Activated CD8-positive, alpha-beta memory T cell treated with anti-CD3 and anti-CD28 coated beads, Interleukin-2, amount 50 U/mL, for 48 hours (primary cell): Measurements from ENCODE around the gene MKNK1.

Source experiments
- DNase-seq: peaks from one replicate; pipeline ENCODE4 v3.0.0-alpha.2; 2020

Gene MKNK1

DNA sequence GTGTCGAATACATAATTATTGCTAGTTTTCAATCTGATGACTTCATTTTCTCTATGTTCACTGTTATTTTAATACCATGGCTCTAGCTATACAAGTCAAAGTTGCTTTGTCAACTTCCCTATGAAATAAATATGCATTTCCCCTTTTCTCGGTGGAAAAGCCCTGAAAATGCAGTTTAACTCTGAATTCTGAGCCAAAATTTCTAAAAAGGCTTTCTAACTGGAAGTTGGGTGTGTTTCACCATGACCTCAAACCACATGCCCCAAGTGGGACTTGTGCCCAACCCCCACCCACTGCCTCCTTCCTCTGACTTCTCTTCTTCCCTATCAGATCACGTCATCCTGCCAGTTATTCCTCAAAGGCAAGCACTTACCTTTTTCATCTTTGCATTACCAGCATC lies 8.9 kb downstream of the MKNK1 start:
- DNase-seq, result no peak

- DNase-seq, result no peak
These were observed 10.0 kb downstream of the MKNK1 start for GRCh38 chr1:46594063-46594462.

GRCh38 chr1:46592823-46593222 lies 11.2 kb downstream of the MKNK1 start:
- no peak for DNase-seq

DNA sequence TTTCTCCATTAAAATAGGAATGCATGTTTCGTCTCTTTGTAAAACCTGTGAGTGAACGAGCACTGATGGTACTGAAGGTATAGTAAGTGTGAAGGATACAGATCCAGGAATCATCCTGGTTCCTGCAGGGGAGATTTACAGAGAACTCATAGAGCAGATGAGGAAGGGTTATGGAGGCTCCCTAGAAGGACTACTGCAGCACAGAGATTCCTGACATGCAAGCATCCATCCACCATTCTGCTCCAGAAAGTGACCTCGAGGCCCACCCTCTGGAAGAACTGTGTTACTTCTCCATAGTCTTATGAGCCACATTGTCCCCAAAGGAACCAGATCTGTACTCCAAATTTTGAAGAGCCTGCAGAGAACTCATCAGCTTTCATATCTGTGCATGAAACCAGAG lies 14.5 kb downstream of the MKNK1 start:
- DNase-seq, result no peak

DNA sequence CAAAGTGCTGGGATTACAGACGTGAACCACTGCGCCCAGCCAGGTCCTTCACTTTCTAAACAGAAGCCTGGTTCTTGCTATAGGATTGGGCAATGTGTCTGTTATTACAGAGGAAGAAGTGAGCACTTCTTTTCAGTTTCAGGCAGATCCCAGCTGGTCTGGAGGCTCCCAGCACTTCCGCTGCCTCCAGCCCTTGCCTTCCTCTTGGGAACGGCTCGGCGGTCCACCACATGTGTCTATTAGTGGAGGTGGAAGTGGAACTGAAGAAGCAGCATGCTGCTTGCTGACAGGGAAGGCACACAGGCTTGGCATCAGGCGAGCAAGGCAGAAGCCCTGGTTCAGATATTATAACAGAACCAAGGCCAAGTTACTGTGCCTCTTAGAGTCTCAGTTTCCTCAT lies 17.0 kb downstream of the MKNK1 start:
- no peak for DNase-seq

DNA sequence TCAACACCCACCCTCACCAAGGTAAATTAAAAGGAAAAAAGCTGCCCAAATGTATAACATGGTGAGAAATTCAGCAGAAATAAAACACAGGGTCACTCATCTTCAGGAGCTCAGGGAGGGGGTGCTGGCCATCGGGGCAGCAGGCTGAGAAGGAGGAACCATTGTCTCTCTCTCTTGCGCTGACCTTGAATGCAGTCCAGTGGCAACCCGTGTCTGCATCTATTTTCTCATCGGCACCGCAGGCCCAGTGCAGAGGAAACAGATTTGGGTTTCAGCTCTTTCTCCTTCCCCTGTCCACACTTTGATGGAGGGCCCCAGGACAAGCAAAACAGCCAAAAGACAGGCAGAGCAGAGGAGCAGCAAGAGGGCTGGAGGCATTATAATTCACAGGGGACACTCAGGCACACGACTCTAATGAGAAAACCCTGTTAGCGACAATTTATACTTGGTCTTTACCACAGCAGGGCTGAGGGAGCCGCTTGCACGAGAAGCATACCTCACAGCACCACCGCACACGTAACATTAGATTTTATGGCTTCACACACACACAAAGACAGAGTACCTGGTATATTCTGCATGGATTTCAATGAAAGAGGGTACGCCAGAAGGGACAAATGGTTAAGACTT lies 18.6 kb downstream of the MKNK1 start:
- DNase-seq, result no peak

- DNase-seq, result no peak
These were observed 20.6 kb downstream of the MKNK1 start for GRCh38 chr1:46583494-46583893.

- DNase-seq, result no peak
These were observed 21.1 kb downstream of the MKNK1 start for GRCh38 chr1:46582972-46583371.

- no peak for DNase-seq
These were observed 22.2 kb downstream of the MKNK1 start for GRCh38 chr1:46581681-46582455.

DNA sequence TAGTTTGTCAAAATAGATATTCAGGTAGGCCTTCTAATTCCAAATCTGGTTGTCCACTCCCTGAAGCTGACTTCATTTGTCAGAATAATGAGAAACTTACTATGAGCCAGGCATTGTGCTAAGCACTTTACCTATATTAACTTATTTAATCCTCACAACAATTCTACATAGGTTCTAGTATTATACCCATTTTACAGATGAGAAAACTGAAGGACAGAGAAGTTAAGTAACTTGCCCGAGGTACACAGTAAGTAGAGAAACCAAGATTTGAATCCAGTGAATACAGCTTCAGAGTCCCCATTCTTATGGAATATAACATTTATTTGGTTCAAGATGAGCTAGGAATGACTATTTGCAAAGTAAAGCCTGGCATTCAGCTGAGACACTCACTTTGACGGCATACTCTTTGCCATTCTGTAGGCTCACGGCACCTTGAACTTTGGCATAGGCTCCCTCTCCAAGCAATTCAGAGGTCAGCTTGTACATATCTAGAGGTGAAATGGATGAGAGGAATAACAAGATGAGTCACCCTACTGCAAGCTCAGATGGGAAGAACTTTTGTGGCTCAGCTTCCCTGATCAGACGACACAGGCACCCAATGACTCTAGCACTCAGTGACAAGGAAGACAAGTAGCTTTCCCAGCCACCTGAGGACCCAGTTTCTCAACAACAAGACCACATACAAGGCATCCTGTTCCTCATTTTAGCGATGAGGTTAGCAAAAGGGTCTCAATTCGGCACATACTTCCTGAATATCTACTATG lies 23.7 kb downstream of the MKNK1 start:
- DNase-seq, result no peak

DNA sequence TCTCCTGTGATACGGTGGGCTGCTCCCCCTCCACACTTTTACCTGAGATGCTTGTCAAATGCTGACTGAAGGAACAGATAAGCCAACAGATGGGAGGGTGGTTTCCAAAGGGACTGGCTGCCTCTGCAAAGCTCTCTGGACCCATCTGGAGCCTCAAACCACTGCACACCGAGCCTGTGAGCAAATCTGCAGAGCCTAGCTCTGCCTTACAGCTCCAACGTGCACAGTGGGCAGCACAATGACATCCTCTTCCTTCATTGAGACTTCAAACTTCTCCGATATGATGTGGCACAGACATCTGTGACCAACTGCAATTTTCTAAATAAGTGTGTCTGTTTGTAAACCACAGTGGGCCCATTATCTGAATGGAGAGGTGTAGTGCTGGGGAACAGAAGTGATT lies 26.4 kb downstream of the MKNK1 start:
- no peak for DNase-seq

DNA sequence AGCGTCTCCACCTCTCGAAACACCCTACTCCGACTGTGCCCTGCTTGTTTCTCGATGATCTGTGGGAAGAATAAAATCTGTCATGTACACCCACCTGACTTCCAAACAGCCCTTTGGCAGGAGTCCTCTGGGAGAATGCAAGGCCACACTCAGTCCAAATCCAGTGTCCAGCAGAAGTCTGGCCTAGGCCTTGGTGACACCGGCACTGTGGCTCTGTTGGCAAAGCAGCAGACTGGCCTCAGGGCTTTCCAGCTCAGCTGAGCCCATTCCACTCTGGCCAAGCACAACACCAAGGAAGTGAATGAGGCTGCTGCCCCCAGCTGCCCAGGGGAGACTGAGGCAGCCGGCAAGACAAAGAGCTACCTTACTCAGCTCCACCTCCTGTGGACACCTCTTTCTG lies 27.5 kb downstream of the MKNK1 start:
- DNase-seq, result no peak

GRCh38 chr1:46575778-46576177 lies 28.3 kb downstream of the MKNK1 start:
- DNase-seq, result no peak

GRCh38 chr1:46575300-46575699 lies 28.8 kb downstream of the MKNK1 start:
- no peak for DNase-seq

GRCh38 chr1:46571691-46572225 lies 32.3 kb downstream of the MKNK1 start:
- DNase-seq, result no peak

DNA sequence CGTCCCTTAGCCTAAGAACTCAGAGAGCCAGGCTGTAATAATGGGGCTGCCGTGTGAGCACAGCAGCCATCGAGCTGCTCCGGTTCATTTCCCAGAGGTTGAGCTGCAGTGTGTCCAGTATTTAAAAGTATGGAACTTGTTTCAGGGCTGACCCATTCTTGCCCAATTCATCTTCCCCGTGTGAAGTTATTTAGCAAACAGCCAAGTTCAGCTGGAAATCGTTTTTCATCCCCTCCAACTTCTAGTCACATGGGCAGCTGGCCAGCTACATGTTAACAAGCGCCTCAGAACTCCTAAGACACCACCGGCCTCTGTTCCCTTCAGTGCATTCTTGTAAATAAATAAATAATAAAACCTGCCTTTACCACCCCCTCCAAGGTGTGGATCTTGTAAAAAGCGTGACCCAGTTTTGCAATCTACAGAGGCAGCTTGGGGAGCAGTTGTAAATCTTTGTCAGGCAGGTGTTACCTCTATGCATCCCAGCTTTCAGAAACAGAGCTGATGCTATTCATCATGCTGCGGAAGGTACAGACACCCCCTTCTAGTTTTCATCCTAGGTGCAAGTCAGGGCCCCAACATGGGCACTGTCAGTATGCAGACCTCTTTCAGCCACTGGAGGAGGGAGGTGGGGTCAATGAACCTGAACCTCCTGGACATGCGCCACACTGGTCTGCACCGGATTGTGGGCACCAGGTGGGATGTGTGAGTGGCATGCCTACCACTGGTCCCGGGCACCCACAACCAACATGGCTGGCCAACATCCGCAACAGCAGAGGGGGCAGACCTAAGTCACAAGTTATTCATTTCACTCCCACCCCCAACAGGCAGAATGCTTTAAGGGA lies 34.0 kb downstream of the MKNK1 start:
- no peak for DNase-seq

DNA sequence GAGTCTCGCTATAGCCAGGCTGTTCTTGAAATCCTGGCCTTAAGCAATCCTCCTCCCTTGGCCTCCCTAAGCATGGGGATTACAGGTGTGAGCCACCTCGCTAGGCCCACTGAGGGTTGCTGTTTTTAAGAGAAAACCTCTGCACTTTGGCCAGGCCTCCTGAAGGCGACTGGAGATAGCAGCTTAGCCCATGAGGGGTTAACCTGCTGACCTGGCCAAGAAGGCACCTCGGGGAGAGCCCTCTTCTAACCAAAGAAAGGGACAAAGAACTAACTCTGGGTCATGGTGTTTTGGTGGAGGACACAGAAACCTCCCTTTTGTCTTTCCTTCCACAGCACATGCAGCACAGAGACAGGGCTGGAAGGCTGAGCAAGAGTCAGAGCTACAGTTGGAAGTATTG lies 35.0 kb downstream of the MKNK1 start:
- no peak for DNase-seq

DNA sequence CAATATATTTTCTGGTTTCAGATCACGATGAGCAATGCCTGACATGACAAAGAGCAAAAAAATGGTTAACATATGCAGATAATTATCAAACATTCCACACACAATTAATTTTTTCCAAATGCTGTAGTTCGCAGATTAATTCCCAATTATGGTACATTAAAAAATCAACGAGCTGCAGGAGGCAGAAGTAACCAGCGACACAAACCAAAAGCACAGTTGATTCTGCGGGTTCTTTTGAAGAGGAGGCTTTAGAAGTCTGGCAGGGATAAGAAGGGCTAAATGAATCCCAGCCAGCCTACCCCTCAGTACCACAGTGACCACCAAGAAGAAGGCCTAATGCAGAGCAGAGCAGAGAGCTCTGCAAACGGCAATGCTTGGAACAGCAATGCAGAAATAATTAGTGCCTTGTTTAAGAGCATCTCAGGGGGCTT lies 35.6 kb downstream of the MKNK1 start:
- DNase-seq, result no peak

DNA sequence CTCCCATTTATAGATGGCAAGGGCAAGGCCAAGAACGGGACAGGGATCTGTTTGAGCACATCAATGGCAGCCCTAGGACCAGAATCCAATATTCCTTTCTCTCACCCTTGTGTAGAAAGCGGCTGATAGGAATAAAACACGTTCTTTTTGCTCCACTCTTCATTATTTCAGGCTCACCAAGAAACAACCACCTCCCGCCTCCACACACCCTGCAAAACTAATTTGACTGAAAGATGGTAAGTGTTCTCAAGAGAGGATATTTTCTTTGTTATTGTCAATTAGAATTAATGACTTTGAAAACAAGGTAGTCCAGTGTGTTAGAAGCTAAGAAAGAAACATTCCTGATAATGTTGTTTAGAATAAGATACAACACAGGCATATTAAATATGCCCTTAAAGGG lies 40.7 kb downstream of the MKNK1 start:
- no peak for DNase-seq

- DNase-seq, result no peak
These were observed 41.6 kb downstream of the MKNK1 start for GRCh38 chr1:46562498-46562897.

DNA sequence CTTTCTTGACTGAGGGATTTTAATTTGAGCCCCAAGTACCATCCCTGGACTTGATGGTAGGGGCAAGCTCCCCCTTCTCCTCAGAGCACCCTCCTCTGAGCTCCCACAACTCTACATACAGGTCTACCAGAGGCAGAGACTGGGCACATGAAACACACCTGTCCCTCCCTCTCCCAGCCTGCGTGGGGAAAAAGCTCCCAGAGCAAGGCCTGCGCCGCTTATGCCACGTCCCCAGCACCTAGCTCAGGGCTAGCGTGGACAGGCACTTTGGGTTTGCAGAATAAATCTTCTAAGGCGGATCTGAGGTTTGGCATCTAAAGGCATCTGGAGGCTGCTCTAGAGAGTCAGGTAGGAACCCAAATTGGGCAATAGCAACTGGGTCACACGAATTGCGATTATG lies 45.1 kb downstream of the MKNK1 start:
- DNase-seq, result no peak

DNA sequence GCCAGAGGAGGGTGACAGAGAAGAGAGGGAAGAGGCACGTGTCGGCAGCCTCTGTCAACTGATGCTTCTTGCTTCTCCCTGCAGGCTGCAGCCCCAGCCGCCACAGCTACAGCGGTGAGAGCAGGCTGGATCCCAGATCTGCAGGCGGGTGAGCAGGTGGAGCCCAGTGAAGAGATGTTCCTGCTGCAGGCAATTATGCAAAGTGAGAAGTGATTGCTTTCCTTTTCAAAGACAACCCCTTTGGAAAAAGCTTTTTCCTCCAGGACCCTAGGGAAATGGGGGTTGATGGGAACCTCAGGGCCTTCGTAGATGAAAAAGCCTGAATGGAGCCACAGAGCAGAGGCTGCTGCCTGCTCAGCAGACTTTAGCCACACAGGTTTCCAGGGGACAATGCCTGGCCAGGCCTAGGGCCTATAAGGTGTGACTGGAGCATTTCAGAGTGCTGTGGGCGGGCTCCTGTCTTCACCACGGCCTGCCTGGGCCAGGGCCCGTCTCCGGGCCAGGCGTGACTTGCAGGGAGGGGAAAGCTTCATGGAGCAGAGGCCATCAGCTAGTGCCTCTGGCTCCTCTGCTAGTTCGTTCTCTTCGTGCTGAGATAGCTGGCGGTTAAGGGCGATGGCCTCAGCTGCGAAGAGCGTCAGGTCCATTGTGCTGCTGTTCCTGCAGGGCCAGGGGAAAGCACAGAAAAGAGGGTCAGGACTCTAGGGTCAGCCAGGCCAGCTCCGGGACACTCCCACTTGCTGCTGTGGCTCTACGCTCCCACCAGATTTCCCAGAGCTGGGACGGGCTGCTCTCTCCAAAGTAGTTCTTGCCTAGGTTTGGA lies 45.7 kb downstream of the MKNK1 start:
- DNase-seq, result no peak
